Endothelial cell of umbilical vein (primary cell): ENCODE data around the gene PPM1J.

Experiments
- EZH2 ChIP-seq: IDR thresholded peaks from 2 replicates; pipeline ENCODE4 v1.6.1; 2012; ENCODE audit warnings: borderline replicate concordance, low read depth, mild to moderate bottlenecking, moderate library complexity, low read length, inconsistent platforms; ENCODE audit not compliant: severe bottlenecking
- FOS ChIP-seq: IDR thresholded peaks from 2 replicates; pipeline ENCODE4 v1.6.1; 2011; ENCODE audit warnings: mild to moderate bottlenecking, low read length, moderate library complexity, borderline replicate concordance; ENCODE audit not compliant: insufficient read depth
- GATA2 ChIP-seq: IDR thresholded peaks from 2 replicates; pipeline ENCODE4 v1.7.0; 2011; ENCODE audit warnings: low read depth, mild to moderate bottlenecking, moderate library complexity, mixed read lengths, low read length; ENCODE audit not compliant: insufficient read length, insufficient read depth
- JUN ChIP-seq: IDR thresholded peaks from 2 replicates; pipeline ENCODE4 v1.6.1; 2011; ENCODE audit warnings: borderline replicate concordance, low read depth; ENCODE audit not compliant: insufficient read length, insufficient read depth
- MYC ChIP-seq: IDR thresholded peaks from one replicate; pipeline ENCODE4 v1.6.1; 2011; ENCODE audit warnings: mild to moderate bottlenecking, low read depth, low read length
- POLR2A ChIP-seq: IDR thresholded peaks from 2 replicates; pipeline ENCODE4 v1.6.1; 2012; ENCODE audit warnings: low read depth, mild to moderate bottlenecking, control low read depth, low read length
- POLR2AphosphoS5 ChIP-seq: IDR thresholded peaks from 2 replicates; pipeline ENCODE4 v1.6.1; 2012; ENCODE audit warnings: low read depth, mild to moderate bottlenecking, control low read depth, low read length, moderate library complexity; ENCODE audit not compliant: insufficient read depth
- TF ChIP-seq, protein P1 (sequence below), 2 donors: IDR thresholded peaks; 1 replicate in 1 of 2; 2 replicates in 1 of 2; pipeline ENCODE4 v1.5.1; 2011; ENCODE audit warnings: low read length in 2 of 2, mild to moderate bottlenecking in 2 of 2, moderate library complexity in 2 of 2, control low read depth in 1 of 2, inconsistent platforms in 1 of 2, low read depth in 1 of 2; ENCODE audit not compliant: insufficient read depth in 1 of 2; ENCODE audit errors: extremely low read depth in 1 of 2
- TF ChIP-seq, protein P2 (sequence below): IDR thresholded peaks from 2 replicates; pipeline ENCODE4 v1.6.1; 2011; ENCODE audit not compliant: insufficient read depth, insufficient read length

DNA sequence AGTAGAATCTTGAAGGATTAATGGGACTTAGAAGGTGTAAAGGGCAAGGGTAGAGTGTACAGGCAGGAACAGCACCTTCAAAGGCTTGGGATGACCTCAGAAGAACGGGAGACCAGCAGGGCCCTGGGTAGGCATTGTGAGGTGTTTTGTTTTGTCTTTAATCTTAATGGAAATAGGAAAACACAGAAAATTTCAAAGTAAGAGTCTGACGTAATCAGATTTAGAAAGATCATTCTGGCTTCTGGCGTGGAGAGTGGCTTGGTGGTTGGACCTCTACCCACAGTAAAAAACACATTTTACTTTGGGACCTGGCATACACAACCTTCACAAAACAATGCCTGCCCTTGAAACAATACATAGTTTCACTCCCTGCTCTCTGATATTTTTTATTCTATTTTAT lies 36.5 kb downstream of the PPM1J start:
- TF ChIP-seq, protein P1, sequence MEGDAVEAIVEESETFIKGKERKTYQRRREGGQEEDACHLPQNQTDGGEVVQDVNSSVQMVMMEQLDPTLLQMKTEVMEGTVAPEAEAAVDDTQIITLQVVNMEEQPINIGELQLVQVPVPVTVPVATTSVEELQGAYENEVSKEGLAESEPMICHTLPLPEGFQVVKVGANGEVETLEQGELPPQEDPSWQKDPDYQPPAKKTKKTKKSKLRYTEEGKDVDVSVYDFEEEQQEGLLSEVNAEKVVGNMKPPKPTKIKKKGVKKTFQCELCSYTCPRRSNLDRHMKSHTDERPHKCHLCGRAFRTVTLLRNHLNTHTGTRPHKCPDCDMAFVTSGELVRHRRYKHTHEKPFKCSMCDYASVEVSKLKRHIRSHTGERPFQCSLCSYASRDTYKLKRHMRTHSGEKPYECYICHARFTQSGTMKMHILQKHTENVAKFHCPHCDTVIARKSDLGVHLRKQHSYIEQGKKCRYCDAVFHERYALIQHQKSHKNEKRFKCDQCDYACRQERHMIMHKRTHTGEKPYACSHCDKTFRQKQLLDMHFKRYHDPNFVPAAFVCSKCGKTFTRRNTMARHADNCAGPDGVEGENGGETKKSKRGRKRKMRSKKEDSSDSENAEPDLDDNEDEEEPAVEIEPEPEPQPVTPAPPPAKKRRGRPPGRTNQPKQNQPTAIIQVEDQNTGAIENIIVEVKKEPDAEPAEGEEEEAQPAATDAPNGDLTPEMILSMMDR (IDR thresholded peaks at IDR 0.05; ENCODE audit: extremely low read depth in 1 of 2, insufficient read depth in 1 of 2, low read depth in 1 of 2, low read length in 2 of 2), result no peak
- TF ChIP-seq GATA2, result no peak
- TF ChIP-seq POLR2AphosphoS5, result no peak
- TF ChIP-seq, protein P2, sequence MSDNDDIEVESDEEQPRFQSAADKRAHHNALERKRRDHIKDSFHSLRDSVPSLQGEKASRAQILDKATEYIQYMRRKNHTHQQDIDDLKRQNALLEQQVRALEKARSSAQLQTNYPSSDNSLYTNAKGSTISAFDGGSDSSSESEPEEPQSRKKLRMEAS, result no peak
- TF ChIP-seq POLR2A, result no peak
- TF ChIP-seq FOS, result no peak
- TF ChIP-seq EZH2, result no peak
- TF ChIP-seq MYC, result no peak
- TF ChIP-seq JUN, result no peak
